Nephron progenitor cell (in vitro differentiated cells): ENCODE measurements around the gene TBC1D22A.

Experiments used
- DNase-seq: peaks from one replicate; pipeline ENCODE4 v3.0.0; 2021
- H3K27ac Mint-ChIP-seq: 2 replicates; pipeline ENCODE4 v1.8.0; 2021; ENCODE audit warnings: mild to moderate bottlenecking, moderate library complexity, mixed read lengths
- H3K27me3 Mint-ChIP-seq: 2 replicates; pipeline ENCODE4 v1.8.0; 2021; ENCODE audit warnings: mild to moderate bottlenecking, low read depth, mixed read lengths; ENCODE audit not compliant: poor library complexity
- H3K36me3 Mint-ChIP-seq: 2 replicates; pipeline ENCODE4 v1.8.0; 2021; ENCODE audit warnings: low read depth, mixed read lengths
- H3K4me1 Mint-ChIP-seq: 2 replicates; pipeline ENCODE4 v1.8.0; 2021; ENCODE audit warnings: mixed read lengths
- H3K4me3 Mint-ChIP-seq: 2 replicates; pipeline ENCODE4 v1.8.0; 2021; ENCODE audit warnings: mild to moderate bottlenecking, moderate library complexity, mixed read lengths
- H3K9me3 Mint-ChIP-seq: 2 replicates; pipeline ENCODE4 v1.8.0; 2021; ENCODE audit warnings: mild to moderate bottlenecking, moderate library complexity, mixed read lengths
- TF ChIP-seq, protein P1 (sequence below): fragments of 200-600 bp; sonication (generic); IDR thresholded peaks from 2 replicates; pipeline ENCODE4 v1.5.0; 2021; ENCODE audit warnings: antibody characterized with exemption

TBC1D22A gene

DNA sequence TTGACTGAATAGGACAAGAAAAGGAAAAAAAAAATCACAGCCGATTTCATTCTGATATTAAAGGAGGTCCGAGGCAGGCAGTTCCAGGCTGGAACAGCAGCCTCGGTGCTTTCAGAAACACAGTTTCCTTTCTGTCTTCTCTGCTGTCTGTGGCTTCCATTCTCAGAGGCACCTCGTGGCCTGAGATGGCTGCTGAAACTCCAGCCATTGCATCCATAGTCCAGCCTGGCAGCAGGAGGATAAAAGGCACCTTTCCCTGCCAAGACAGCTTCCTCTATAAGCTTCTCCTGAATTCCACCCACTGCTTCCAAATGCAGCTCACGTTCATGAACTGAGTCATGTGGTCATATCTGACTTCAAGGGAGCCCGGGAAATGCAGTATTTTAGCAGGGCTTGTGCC lies 390.5 kb downstream of the TBC1D22A start:
- H3K4me3 Mint-ChIP-seq, result no peak overlapping the region
- TF ChIP-seq, protein P1, sequence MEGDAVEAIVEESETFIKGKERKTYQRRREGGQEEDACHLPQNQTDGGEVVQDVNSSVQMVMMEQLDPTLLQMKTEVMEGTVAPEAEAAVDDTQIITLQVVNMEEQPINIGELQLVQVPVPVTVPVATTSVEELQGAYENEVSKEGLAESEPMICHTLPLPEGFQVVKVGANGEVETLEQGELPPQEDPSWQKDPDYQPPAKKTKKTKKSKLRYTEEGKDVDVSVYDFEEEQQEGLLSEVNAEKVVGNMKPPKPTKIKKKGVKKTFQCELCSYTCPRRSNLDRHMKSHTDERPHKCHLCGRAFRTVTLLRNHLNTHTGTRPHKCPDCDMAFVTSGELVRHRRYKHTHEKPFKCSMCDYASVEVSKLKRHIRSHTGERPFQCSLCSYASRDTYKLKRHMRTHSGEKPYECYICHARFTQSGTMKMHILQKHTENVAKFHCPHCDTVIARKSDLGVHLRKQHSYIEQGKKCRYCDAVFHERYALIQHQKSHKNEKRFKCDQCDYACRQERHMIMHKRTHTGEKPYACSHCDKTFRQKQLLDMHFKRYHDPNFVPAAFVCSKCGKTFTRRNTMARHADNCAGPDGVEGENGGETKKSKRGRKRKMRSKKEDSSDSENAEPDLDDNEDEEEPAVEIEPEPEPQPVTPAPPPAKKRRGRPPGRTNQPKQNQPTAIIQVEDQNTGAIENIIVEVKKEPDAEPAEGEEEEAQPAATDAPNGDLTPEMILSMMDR, result no peak
- H3K36me3 Mint-ChIP-seq, result no peaks in the 10 kb centered on the region
- no peak for DNase-seq
- no peaks in the 10 kb centered on the region for H3K9me3 Mint-ChIP-seq
- no peaks in the 10 kb centered on the region for H3K27me3 Mint-ChIP-seq
- H3K4me1 Mint-ChIP-seq, result peaks cover 46% of the 10 kb centered on the region
- no peak overlapping the region for H3K27ac Mint-ChIP-seq

DNA sequence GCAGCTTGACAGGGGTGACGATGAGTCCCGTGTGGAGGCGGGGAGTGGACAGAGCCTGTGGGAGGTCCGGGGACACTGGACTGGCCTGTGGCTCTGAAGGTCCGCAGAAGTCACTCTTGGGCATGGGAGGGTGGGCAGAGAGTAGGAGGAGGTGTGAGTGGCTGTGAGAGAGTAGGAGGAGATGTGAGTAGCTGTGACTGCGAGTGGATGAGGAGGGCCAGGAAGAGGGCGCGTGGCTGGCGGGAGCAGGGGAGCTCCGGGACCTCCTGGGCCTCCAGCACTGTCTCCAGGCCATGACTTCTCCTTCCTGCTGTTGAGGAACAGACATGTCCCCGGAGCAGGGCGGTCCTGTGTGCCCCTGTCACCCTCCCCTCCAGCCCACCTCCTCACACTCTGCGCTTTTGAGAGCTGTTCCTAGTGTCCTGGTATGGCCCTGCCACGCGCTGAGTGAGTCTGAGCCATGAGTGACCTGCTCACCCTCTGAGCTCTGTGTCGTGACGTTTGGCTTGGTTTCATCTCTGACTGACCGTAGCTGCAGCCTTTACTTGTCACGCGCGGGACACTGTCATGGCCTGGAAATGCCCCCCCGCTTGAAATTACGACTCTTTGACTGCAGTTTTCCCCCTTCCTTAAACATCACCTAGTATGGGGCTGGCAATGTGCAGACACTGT lies 391.5 kb downstream of the TBC1D22A start:
- no peak for DNase-seq
- TF ChIP-seq, protein P1, result no peak
- H3K27me3 Mint-ChIP-seq, result no peaks in the 10 kb centered on the region
- no peaks in the 10 kb centered on the region for H3K36me3 Mint-ChIP-seq
- no peak overlapping the region for H3K4me3 Mint-ChIP-seq
- no peak overlapping the region for H3K27ac Mint-ChIP-seq
- no peaks in the 10 kb centered on the region for H3K9me3 Mint-ChIP-seq
- peaks cover 47% of the 10 kb centered on the region for H3K4me1 Mint-ChIP-seq

DNA sequence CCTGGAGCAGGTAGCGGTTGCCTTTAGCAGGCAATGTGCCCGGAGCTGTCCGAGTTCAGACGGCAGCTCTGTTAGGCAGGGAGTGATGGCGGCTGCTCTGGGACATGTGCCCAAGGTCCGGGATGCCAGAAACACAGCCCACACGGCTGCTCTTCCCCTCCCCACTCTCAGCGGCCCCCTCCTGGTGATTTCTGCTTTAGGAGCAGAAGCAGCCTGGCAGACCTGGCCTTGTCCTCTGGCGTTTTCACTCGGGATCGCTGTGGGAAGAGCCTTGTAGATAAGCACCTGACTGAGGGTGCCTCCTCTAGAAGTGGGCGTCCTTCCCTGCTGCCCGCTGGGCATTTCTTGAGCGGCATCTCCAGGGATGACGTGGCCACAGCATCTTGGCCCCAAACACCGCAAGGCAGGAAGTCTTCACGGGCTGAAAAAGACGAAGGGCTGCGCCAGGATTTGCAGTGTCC lies 392.2 kb downstream of the TBC1D22A start:
- no peaks in the 10 kb centered on the region for H3K9me3 Mint-ChIP-seq
- DNase-seq, result no peak
- TF ChIP-seq, protein P1, result no peak
- H3K27me3 Mint-ChIP-seq, result no peaks in the 10 kb centered on the region
- H3K4me3 Mint-ChIP-seq, result no peak overlapping the region
- H3K27ac Mint-ChIP-seq, result peak overlapping the region; percentile 86
- H3K36me3 Mint-ChIP-seq, result no peaks in the 10 kb centered on the region
- H3K4me1 Mint-ChIP-seq, result peaks cover 43% of the 10 kb centered on the region

DNA sequence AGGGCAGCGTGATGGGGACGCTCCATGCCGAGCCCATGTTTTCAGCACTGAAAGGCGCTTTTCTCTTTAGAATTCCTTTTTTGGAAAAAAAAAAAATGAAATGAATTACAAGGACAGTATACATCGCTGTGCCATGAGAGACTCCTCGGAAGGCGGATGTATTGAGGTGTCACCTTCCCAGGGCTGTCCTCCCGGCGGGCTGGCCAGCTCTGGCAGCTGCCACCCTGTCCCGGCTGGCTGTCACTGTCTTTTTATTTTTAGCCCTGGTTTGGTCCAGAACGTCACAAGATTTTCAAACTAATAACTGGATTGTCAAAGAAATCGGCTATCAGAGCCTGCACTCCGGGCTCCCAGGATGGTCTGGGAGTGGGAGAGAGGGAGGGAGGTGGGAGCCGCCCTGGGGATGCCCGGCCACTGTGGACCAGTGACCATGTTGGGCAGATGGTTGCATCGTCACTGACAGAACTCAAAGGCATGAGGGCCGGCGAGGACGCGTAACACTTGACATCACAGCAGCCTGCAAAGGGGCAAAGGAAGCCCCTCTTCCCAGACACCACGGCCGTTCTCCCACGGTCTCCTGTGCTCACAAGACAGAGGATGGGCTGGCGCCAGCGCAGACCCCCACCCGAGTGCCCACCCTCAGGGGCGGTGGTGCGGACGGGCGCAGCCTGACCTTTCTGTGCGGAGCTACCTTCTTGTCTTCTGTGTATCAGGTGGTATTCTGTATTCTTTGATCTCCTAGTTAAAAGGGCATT lies 392.9 kb downstream of the TBC1D22A start:
- H3K36me3 Mint-ChIP-seq, result no peaks in the 10 kb centered on the region
- H3K9me3 Mint-ChIP-seq, result no peaks in the 10 kb centered on the region
- peaks cover 43% of the 10 kb centered on the region for H3K4me1 Mint-ChIP-seq
- peak overlapping the region; percentile 48 for H3K27ac Mint-ChIP-seq
- no peak for DNase-seq
- H3K27me3 Mint-ChIP-seq, result no peaks in the 10 kb centered on the region
- TF ChIP-seq, protein P1, result no peak
- H3K4me3 Mint-ChIP-seq, result no peak overlapping the region

DNA sequence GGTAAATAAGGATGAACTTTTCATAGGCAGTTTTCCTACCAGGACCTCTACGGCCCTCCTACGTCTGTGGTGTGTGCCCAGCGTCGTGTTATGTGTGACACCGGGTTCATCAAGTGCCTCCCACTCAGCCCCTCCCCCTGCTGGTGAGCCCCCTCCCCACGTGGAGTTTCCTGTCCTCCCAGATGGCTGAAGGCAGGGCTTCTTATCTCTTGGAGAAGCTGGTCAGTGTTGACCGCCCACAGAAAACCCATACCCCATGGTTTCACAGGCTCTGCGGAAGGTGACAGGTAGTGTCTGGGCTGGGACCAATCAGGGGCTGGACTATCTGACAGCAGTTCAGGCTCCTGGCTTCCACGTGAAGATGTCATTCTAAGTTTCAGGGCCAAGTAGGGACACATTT lies 393.5 kb downstream of the TBC1D22A start:
- Mint-ChIP-seq H3K4me1 (peaks cover 43% of the 10 kb centered on the region), H3K4me3 (no peak overlapping the region), H3K27me3 (no peaks in the 10 kb centered on the region), H3K36me3 (no peaks in the 10 kb centered on the region), H3K9me3 (no peaks in the 10 kb centered on the region), H3K27ac (peak overlapping the region; percentile 48)
- DNase-seq, result no peak
- TF ChIP-seq, protein P1, result no peak
